Activated B cell treated with CpG ODN at 0.5 μM for 24 hours (primary cell): ENCODE results near the gene CUTA. TPM values are rescaled to one million over a fixed set of nuclear protein-coding genes. Genes with fewer than 3 reads are reported as not detected.

Experiments
- ATAC-seq: fragments of 200-7000 bp; cut with Tn5 transposase; one replicate; pipeline ENCODE4 v1.10.0; 2021; ENCODE audit warnings: low read depth, mild to moderate bottlenecking, moderate library complexity
- CTCF ChIA-PET: fragments of 350-600 bp; sonication (Branson Sonifier 250); formaldehyde crosslinking; loops from one replicate; lab custom pipeline; 2021; ENCODE audit warnings: antibody characterized with exemption; lab: Charles Lee
- POLR2A ChIA-PET: fragments of 350-600 bp; sonication (Branson Sonifier 250); formaldehyde crosslinking; loops from one replicate; lab custom pipeline; 2021; ENCODE audit warnings: antibody characterized with exemption; lab: Charles Lee
- DNase-seq: peaks from one replicate; pipeline ENCODE4 v3.0.0; 2022
- H3K27ac Mint-ChIP-seq: one replicate; pipeline ENCODE4 v1.8.0; 2020; ENCODE audit warnings: mixed read lengths
- H3K27me3 Mint-ChIP-seq: one replicate; pipeline ENCODE4 v1.8.0; 2021; ENCODE audit warnings: mixed read lengths
- H3K36me3 Mint-ChIP-seq: one replicate; pipeline ENCODE4 v1.8.0; 2021; ENCODE audit warnings: low read depth, mixed read lengths
- H3K4me1 Mint-ChIP-seq: one replicate; pipeline ENCODE4 v1.8.0; 2021; ENCODE audit warnings: mixed read lengths
- H3K4me3 Mint-ChIP-seq: one replicate; pipeline ENCODE4 v1.8.0; 2020; ENCODE audit warnings: mild to moderate bottlenecking, mixed read lengths
- H3K9me3 Mint-ChIP-seq: one replicate; pipeline ENCODE4 v1.8.0; 2020; ENCODE audit warnings: mixed read lengths
- CTCF ChIP-seq: fragments of 200-600 bp; IDR thresholded peaks from one replicate; pipeline ENCODE4 v1.8.0; 2022; ENCODE audit warnings: antibody characterized with exemption, mild to moderate bottlenecking
- intact Hi-C: fragments of 100-400 bp; cut with micrococcal nuclease; formaldehyde crosslinking; loops from one replicate; pipeline ENCODE4 v1.15.1; 2024
- total RNA-seq: library from RNA; stranded (reverse); gene quantifications from 2 replicates; pipeline ENCODE4 v1.2.3, GENCODE V29; 2022

CUTA gene
- total RNA-seq, 1 donor from 2014 or later = 111 TPM

DNA sequence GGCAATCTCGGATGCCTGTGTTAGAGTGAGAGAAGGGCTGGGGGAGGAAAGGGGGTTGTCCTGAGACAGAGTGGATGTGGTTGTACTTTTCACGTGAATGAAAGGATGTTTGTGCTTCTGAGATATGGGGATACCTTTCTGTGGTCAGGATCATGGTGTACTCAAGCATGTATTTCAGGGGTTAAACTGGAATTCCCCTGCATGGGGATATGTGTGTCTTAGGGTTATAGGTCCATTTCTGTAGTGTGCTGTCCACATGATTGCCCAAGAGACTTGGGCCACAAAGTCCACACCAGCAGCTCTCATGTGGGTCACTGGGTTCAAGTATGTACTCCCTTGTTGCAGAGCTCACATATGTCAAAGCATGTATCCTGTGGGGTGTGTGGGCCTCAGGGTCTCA is 12.4 kb upstream of the CUTA start:
- H3K9me3 Mint-ChIP-seq = no peaks in the 10 kb centered on the region
- H3K4me3 Mint-ChIP-seq = peak overlapping the region; percentile 67
- peak overlapping the region; percentile 60 for H3K27ac Mint-ChIP-seq
- TF ChIP-seq CTCF = no peak
- ChIA-PET POLR2A (interaction anchor here (0.7 to 3.3 kb wide), 12 partner anchors 13 to 281 kb away, joined by 4 to 28 read pairs (median 8); partner anchors contain the start of genes BAK1, CUTA, RPS18 and SYNGAP1), CTCF (interaction anchor here (0.7 to 2.6 kb wide), 7 partner anchors 11 to 202 kb away, joined by 3 to 9 read pairs (median 3); partner anchors contain the start of genes B3GALT4, CUTA, SYNGAP1 and ZBTB9)
- no peaks in the 10 kb centered on the region for H3K27me3 Mint-ChIP-seq
- intact Hi-C loops = loop anchor here (5.0 kb wide), 2 partner anchors 223 to 357 kb away; partner anchors contain the start of genes LEMD2 and RING1
- H3K4me1 Mint-ChIP-seq = peaks cover 82% of the 10 kb centered on the region
- ATAC-seq (no peak), DNase-seq (no peak)
- peaks cover 3% of the 10 kb centered on the region for H3K36me3 Mint-ChIP-seq

DNA sequence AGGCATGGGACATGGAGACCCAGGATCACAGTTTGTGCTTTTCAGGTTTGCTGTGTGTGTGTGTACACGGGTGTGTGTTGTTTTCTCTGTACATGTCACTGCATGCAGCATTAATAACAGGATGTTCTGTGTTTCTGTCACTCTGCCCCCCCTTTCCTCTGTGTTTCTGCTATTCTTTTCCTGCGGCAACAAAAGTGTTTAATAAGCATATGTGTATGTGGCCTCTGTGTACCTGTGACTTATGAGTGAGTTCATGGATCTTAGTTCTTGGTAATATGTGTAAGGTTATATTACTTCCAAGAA is 11.8 kb upstream of the CUTA start:
- no peaks in the 10 kb centered on the region for H3K36me3 Mint-ChIP-seq
- intact Hi-C loops = loop anchor here (5.0 kb wide), 4 partner anchors 132 to 358 kb away; partner anchors contain the start of genes LEMD2, RGL2 and RING1
- H3K27ac Mint-ChIP-seq = peak overlapping the region; percentile 87
- DNase-seq = no peak
- peak overlapping the region; percentile 87 for H3K4me3 Mint-ChIP-seq
- H3K4me1 Mint-ChIP-seq = peaks cover 88% of the 10 kb centered on the region
- CTCF ChIA-PET = interaction anchor here (1.4 to 2.6 kb wide), 2 partner anchors 11 to 141 kb away, joined by 3 to 9 read pairs; partner anchors contain the start of genes CUTA and SYNGAP1
- no peaks in the 10 kb centered on the region for H3K27me3 Mint-ChIP-seq
- TF ChIP-seq CTCF = no peak
- POLR2A ChIA-PET = interaction anchor here (1.9 to 3.2 kb wide), 3 partner anchors 25 to 282 kb away, joined by 8 to 9 read pairs (median 8); partner anchors contain the start of genes RPS18, UQCC2, VPS52 and ZBTB9
- H3K9me3 Mint-ChIP-seq = no peaks in the 10 kb centered on the region
- no peak for ATAC-seq

- Mint-ChIP-seq H3K27me3 (no peaks in the 10 kb centered on the region), H3K27ac (peak overlapping the region; percentile 87), H3K9me3 (no peaks in the 10 kb centered on the region), H3K36me3 (no peaks in the 10 kb centered on the region), H3K4me3 (peak overlapping the region; percentile 87), H3K4me1 (peaks cover 93% of the 10 kb centered on the region)
- DNase-seq (no peak), ATAC-seq (no peak)
- no peak for TF ChIP-seq CTCF
- intact Hi-C loops = loop anchor here (5.0 kb wide), 2 partner anchors 132 to 268 kb away; partner anchors contain the start of gene RGL2
- ChIA-PET POLR2A (interaction anchor here (0.5 to 3.2 kb wide), 6 partner anchors 10 to 799 kb away, joined by 3 to 9 read pairs (median 6); partner anchors contain the start of genes RPS18, VPS52 and ZBTB9), CTCF (interaction anchor here (0.5 to 2.6 kb wide), 3 partner anchors 10 to 141 kb away, joined by 3 to 9 read pairs (median 3); partner anchors contain the start of genes CUTA and SYNGAP1)
Measured at GRCh38 chr6:33428966-33429749, 11.3 kb upstream of the CUTA start.

GRCh38 chr6:33428224-33428965 is 10.5 kb upstream of the CUTA start:
- H3K9me3 Mint-ChIP-seq = no peaks in the 10 kb centered on the region
- DNase-seq (peak; percentile 41), ATAC-seq (peak; percentile 1)
- TF ChIP-seq CTCF = no peak
- ChIA-PET POLR2A (interaction anchor here (0.5 to 2.0 kb wide), 5 partner anchors 10 to 800 kb away, joined by 3 to 8 read pairs (median 3); partner anchors contain the start of genes RPS18, VPS52 and ZBTB9), CTCF (interaction anchor here (0.5 kb wide), 1 partner anchor 21 kb away, joined by 3 read pairs; no protein-coding TSS in a partner anchor)
- peak overlapping the region; percentile 87 for H3K4me3 Mint-ChIP-seq
- peak overlapping the region; percentile 87 for H3K27ac Mint-ChIP-seq
- H3K36me3 Mint-ChIP-seq = no peaks in the 10 kb centered on the region
- intact Hi-C loops = loop anchor here (5.0 kb wide), 2 partner anchors 131 to 269 kb away; partner anchors contain the start of gene RGL2
- H3K4me1 Mint-ChIP-seq = peaks cover 91% of the 10 kb centered on the region
- no peaks in the 10 kb centered on the region for H3K27me3 Mint-ChIP-seq
